Panc1 (cell line): Measurements from ENCODE around the gene AVEN. TPM values are rescaled to one million over a fixed set of nuclear protein-coding genes. Genes with fewer than 3 reads are reported as not detected.
A peak's percentile ranks its signal among the peaks of the same experiment; 100 is the strongest.
"Not testable (repeated sequence)": the region's sequence is repeated elsewhere in the genome, so short reads cannot be mapped to it uniquely, and the experiment has no call there.

Experiments
- ATAC-seq: fragments of 200-7000 bp; cut with Tn5 transposase; 2 replicates; pipeline ENCODE4 v1.9.1; 2020; ENCODE audit warnings: mild to moderate bottlenecking, moderate library complexity
- BruUV-seq: library from RNA; stranded (reverse); fragments of 400-500 nt; replicated peaks from 2 replicates; lab custom pipeline; 2021; lab: Mats Ljungman, UMichigan
- CTCF ChIA-PET: fragments of 300-600 bp; sonication (Branson Sonifier 250); formaldehyde crosslinking; loops from one replicate; lab custom pipeline; 2022; ENCODE audit warnings: antibody characterized with exemption; lab: Charles Lee
- POLR2A ChIA-PET: fragments of 300-600 bp; sonication (Branson Sonifier 250); formaldehyde crosslinking; loops from one replicate; lab custom pipeline; 2022; ENCODE audit warnings: antibody characterized with exemption; lab: Charles Lee
- DNase-seq: peaks from one replicate; pipeline ENCODE4 v3.0.0-alpha.2; 2010; ENCODE audit warnings: low read depth, low spot score
- H3K27ac ChIP-seq: 2 replicates; pipeline ENCODE4 v1.5.1; 2011; ENCODE audit warnings: mild to moderate bottlenecking, low read length, inconsistent platforms
- H3K27me3 ChIP-seq: fragments of 200-500 bp; sonication (Bioruptor generic); 2 replicates; pipeline ENCODE4 v1.6.0; 2014; ENCODE audit warnings: low read length, inconsistent platforms; ENCODE audit not compliant: control insufficient read depth, insufficient read depth
- H3K36me3 ChIP-seq: fragments of 200-500 bp; sonication (Bioruptor generic); 2 replicates; pipeline ENCODE4 v1.5.1; 2014; ENCODE audit warnings: inconsistent platforms, mild to moderate bottlenecking, low read length, moderate library complexity; ENCODE audit not compliant: control insufficient read depth, insufficient read depth
- H3K4me1 ChIP-seq: 2 replicates; pipeline ENCODE4 v1.5.1; 2011; ENCODE audit warnings: inconsistent platforms, mild to moderate bottlenecking, low read length, moderate library complexity; ENCODE audit not compliant: control insufficient read depth, insufficient read depth
- H3K4me3 ChIP-seq, 2 experiments: 2 replicates each; pipeline ENCODE4 v1.5.1; 2011 to 2012; ENCODE audit warnings: low read depth in 2 of 2, low read length in 2 of 2, mild to moderate bottlenecking in 2 of 2, inconsistent platforms in 1 of 2, moderate library complexity in 1 of 2
- H3K9me3 ChIP-seq: fragments of 200-500 bp; sonication (Bioruptor generic); 2 replicates; pipeline ENCODE4 v1.5.1; 2014; ENCODE audit warnings: low read depth, mild to moderate bottlenecking, inconsistent platforms, low read length, moderate library complexity; ENCODE audit not compliant: control insufficient read depth, insufficient read depth
- POLR2AphosphoS5 ChIP-seq: IDR thresholded peaks from 2 replicates; pipeline ENCODE4 v1.6.1; 2012; ENCODE audit warnings: mild to moderate bottlenecking, low read depth, low read length, moderate library complexity
- SIN3A ChIP-seq: IDR thresholded peaks from 2 replicates; pipeline ENCODE4 v1.6.1; 2012; ENCODE audit warnings: low read depth, mild to moderate bottlenecking, low read length, moderate library complexity, borderline replicate concordance; ENCODE audit not compliant: insufficient read depth
- TCF7L2 ChIP-seq: IDR thresholded peaks from 2 replicates; pipeline ENCODE4 v1.6.1; 2011; ENCODE audit warnings: mild to moderate bottlenecking, low read depth, low read length, inconsistent platforms
- in situ Hi-C: cut with HindIII; loops from 2 replicates; pipeline ENCODE4 v1.10.0; 2016; ENCODE audit warnings: low sequenced_read_pairs, low pct_unique_long_range_greater_than_20kb
- intact Hi-C: fragments of 100-400 bp; cut with micrococcal nuclease; formaldehyde crosslinking; loops from one replicate; pipeline ENCODE4 v1.10.0; 2022; ENCODE audit not compliant: unreplicated experiment
- total RNA-seq: library from RNA; stranded (reverse); gene quantifications from one replicate; pipeline ENCODE4 v1.2.1, GENCODE V29; 2021; ENCODE audit not compliant: unreplicated experiment
- TF ChIP-seq, protein P1 (sequence below), 2 experiments: IDR thresholded peaks; 2 replicates each; pipeline ENCODE4 v1.6.1; 2011 to 2012; ENCODE audit warnings: low read depth in 2 of 2, control low read depth in 1 of 2, low read length in 1 of 2, mild to moderate bottlenecking in 1 of 2, moderate library complexity in 1 of 2; ENCODE audit not compliant: insufficient read depth in 1 of 2
- TF ChIP-seq, protein P2 (sequence below): fragments of 450-650 bp; IDR thresholded peaks from 2 replicates; pipeline ENCODE4 v1.5.1; 2017; ENCODE audit warnings: mild to moderate bottlenecking

Gene AVEN
- total RNA-seq, 1 experiment from 2014 or later, result 18.4 TPM

DNA sequence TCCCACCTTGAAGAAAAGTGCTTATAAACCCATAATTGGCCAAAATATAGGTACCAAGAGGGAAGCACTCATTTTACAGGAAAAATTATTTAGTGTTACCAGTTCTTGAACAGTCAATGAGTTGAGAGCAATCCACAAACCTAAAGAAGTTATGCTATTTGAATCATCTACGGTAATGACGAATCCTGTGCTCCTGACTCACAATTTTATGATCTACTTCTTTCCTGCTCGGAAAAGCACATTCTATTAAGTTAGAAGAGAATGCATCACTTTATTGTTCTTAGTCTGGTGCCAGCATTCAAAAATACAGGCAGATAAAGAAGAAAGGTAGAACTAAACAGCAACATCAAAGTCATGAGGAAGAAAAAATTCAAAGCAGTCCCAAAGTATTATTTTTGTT lies 37.5 kb downstream of the AVEN start:
- TF ChIP-seq TCF7L2, result no peak
- no peak for TF ChIP-seq POLR2AphosphoS5
- TF ChIP-seq SIN3A, result no peak
- TF ChIP-seq, protein P1, sequence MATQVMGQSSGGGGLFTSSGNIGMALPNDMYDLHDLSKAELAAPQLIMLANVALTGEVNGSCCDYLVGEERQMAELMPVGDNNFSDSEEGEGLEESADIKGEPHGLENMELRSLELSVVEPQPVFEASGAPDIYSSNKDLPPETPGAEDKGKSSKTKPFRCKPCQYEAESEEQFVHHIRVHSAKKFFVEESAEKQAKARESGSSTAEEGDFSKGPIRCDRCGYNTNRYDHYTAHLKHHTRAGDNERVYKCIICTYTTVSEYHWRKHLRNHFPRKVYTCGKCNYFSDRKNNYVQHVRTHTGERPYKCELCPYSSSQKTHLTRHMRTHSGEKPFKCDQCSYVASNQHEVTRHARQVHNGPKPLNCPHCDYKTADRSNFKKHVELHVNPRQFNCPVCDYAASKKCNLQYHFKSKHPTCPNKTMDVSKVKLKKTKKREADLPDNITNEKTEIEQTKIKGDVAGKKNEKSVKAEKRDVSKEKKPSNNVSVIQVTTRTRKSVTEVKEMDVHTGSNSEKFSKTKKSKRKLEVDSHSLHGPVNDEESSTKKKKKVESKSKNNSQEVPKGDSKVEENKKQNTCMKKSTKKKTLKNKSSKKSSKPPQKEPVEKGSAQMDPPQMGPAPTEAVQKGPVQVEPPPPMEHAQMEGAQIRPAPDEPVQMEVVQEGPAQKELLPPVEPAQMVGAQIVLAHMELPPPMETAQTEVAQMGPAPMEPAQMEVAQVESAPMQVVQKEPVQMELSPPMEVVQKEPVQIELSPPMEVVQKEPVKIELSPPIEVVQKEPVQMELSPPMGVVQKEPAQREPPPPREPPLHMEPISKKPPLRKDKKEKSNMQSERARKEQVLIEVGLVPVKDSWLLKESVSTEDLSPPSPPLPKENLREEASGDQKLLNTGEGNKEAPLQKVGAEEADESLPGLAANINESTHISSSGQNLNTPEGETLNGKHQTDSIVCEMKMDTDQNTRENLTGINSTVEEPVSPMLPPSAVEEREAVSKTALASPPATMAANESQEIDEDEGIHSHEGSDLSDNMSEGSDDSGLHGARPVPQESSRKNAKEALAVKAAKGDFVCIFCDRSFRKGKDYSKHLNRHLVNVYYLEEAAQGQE (IDR thresholded peaks at IDR 0.05; ENCODE audit: insufficient read depth in 1 of 2, low read depth in 2 of 2, low read length in 1 of 2), result no peak
- TF ChIP-seq, protein P2, sequence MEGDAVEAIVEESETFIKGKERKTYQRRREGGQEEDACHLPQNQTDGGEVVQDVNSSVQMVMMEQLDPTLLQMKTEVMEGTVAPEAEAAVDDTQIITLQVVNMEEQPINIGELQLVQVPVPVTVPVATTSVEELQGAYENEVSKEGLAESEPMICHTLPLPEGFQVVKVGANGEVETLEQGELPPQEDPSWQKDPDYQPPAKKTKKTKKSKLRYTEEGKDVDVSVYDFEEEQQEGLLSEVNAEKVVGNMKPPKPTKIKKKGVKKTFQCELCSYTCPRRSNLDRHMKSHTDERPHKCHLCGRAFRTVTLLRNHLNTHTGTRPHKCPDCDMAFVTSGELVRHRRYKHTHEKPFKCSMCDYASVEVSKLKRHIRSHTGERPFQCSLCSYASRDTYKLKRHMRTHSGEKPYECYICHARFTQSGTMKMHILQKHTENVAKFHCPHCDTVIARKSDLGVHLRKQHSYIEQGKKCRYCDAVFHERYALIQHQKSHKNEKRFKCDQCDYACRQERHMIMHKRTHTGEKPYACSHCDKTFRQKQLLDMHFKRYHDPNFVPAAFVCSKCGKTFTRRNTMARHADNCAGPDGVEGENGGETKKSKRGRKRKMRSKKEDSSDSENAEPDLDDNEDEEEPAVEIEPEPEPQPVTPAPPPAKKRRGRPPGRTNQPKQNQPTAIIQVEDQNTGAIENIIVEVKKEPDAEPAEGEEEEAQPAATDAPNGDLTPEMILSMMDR, result no peak
- H3K27me3 ChIP-seq, result no peaks in the 10 kb centered on the region
- in situ Hi-C loops (no loop called here), intact Hi-C loops (no loop called here)
- H3K27ac ChIP-seq, result no peak overlapping the region
- no peak overlapping the region for H3K4me3 ChIP-seq
- CTCF ChIA-PET, result no interaction called here
- no peaks in the 10 kb centered on the region for H3K36me3 ChIP-seq
- H3K9me3 ChIP-seq, result no peaks in the 10 kb centered on the region
- no peak for ATAC-seq
- DNase-seq, result no peak
- BruUV-seq, result no TSS peak
- POLR2A ChIA-PET, result interaction anchor here (0.7 kb wide), 1 partner anchor 38 kb away, joined by 8 read pairs; the partner anchor contains the start of gene AVEN
- H3K4me1 ChIP-seq, result no peaks in the 10 kb centered on the region

DNA sequence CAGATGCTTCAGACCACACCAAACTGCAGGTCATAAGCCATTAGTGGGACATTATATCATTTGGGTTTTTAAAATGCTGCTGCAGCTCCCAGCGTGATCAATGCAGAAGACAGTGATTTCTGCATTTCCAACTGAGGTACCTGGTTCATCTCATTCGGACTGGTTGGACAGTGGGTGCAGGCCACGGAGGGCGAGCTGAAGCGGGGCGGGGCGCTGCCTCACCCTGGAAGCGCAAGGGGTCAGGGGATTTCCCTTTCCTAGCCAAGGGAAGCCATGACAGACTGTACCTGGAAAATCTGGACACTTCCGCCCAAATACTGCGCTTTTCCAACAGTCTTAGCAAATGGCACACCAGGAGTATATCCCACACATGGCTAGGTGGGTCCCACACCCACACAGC lies 43.3 kb downstream of the AVEN start:
- ATAC-seq, POLR2A ChIA-PET, H3K4me3 ChIP-seq, H3K27ac ChIP-seq, H3K27me3 ChIP-seq, H3K4me1 ChIP-seq, in situ Hi-C loops, BruUV-seq, H3K9me3 ChIP-seq, CTCF ChIA-PET, H3K36me3 ChIP-seq, intact Hi-C loops, DNase-seq: not testable (repeated sequence)

DNA sequence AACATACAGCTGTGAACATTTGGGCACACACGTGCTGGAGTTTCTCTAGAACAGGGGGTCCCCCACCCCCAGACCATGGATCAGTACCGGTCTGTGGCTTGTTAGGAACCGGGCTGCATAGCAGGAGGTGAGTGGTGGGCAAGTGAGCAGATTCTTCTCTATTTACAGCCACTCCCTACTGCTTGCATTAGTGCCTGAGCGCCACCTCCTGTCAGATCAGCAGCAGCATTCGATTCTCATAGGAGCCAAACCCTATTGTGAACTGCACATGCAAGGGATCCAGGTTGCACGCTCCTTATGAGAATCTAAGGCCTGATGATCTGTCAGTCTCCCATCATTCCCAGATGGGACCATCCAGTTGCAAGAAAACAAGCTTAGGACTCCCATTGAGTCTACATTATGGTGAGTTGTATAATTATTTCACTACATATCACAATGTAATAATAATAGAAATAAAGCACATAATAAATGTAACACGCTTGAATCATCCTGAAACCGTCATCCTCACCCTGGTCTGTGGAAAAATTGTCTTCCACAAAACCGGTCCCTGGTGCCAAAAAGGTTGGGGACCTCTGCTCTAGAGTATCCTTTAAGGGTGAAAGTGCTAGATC lies 44.9 kb downstream of the AVEN start:
- POLR2A ChIA-PET, result no interaction called here
- Histone ChIP-seq H3K27me3 (no peaks in the 10 kb centered on the region), H3K27ac (no peak overlapping the region), H3K4me1 (no peaks in the 10 kb centered on the region), H3K9me3 (no peaks in the 10 kb centered on the region), H3K4me3 (no peak overlapping the region), H3K36me3 (no peaks in the 10 kb centered on the region)
- ATAC-seq (peak; percentile 86), DNase-seq (no peak)
- in situ Hi-C loops, result no loop called here
- TF ChIP-seq, protein P1 (IDR thresholded peaks at IDR 0.05; ENCODE audit: insufficient read depth in 1 of 2, low read depth in 2 of 2, low read length in 1 of 2), result no peak
- TF ChIP-seq, protein P2, result peak; percentile 80
- no peak for TF ChIP-seq SIN3A
- CTCF ChIA-PET, result interaction anchor here (0.9 kb wide), 1 partner anchor 99 kb away, joined by 4 read pairs; no protein-coding TSS in a partner anchor
- intact Hi-C loops, result loop anchor here (5.0 kb wide), 1 partner anchor 257 kb away; no protein-coding TSS in a partner anchor
- BruUV-seq, result no TSS peak
